HL-60 (cell line): Measurements from ENCODE around the gene FNDC10.

Source experiments
- DNase-seq, 2 experiments: peaks; one replicate each; pipeline ENCODE4 v3.0.0-alpha.2; 2010 to 2020; ENCODE audit warnings: low read depth in 1 of 2, low spot score in 1 of 2
- H3K27ac ChIP-seq: fragments of 250-450 bp; sonication (Bioruptor Pico); replicated peaks from 2 replicates; pipeline ENCODE4 v1.5.1; 2020; ENCODE audit warnings: mild to moderate bottlenecking, moderate library complexity
- H3K27me3 ChIP-seq: fragments of 250-450 bp; sonication (Bioruptor Pico); 2 replicates; pipeline ENCODE4 v1.5.1; 2021; ENCODE audit warnings: mild to moderate bottlenecking, moderate library complexity; ENCODE audit not compliant: insufficient read depth, poor library complexity, severe bottlenecking
- H3K4me3 ChIP-seq: replicated peaks from 2 replicates; pipeline ENCODE4 v1.5.1; 2011; ENCODE audit warnings: mild to moderate bottlenecking, control low read depth, low read length; ENCODE audit not compliant: insufficient read depth
- CTCF ChIP-seq: IDR thresholded peaks from one replicate; pipeline ENCODE4 v1.5.1; 2011; ENCODE audit warnings: low read length, control low read depth, inconsistent platforms; ENCODE audit not compliant: insufficient read depth
- GABPA ChIP-seq: IDR thresholded peaks from 2 replicates; pipeline ENCODE4 v1.6.1; 2012; ENCODE audit warnings: low read depth
- POLR2AphosphoS5 ChIP-seq: IDR thresholded peaks from 2 replicates; pipeline ENCODE4 v1.6.1; 2012; ENCODE audit warnings: low read depth
- REST ChIP-seq: IDR thresholded peaks from 2 replicates; pipeline ENCODE4 v1.6.1; 2012; ENCODE audit warnings: low read depth; ENCODE audit not compliant: insufficient replicate concordance
- SPI1 ChIP-seq: IDR thresholded peaks from 2 replicates; pipeline ENCODE4 v1.6.1; 2012; ENCODE audit warnings: low read depth, mild to moderate bottlenecking, borderline replicate concordance

FNDC10 gene

GRCh38 chr1:1562556-1563195, 37.3 kb downstream of the FNDC10 start:
- H3K4me3 ChIP-seq: no peak overlapping the region
- no peak for DNase-seq
- no peaks in the 10 kb centered on the region for H3K27me3 ChIP-seq
- H3K27ac ChIP-seq: no peak overlapping the region
- TF ChIP-seq SPI1: no peak

- TF ChIP-seq SPI1 (no peak), GABPA (no peak), POLR2AphosphoS5 (no peak; the same call in none of the 2 replicates), REST (no peak), CTCF (no peak)
- H3K27me3 ChIP-seq: no peaks in the 10 kb centered on the region
- DNase-seq: no peak
- no peak overlapping the region for H3K4me3 ChIP-seq
- H3K27ac ChIP-seq: no peak overlapping the region
These were observed 38.0 kb downstream of the FNDC10 start for GRCh38 chr1:1561801-1562470.

GRCh38 chr1:1560178-1560577, 39.8 kb downstream of the FNDC10 start:
- TF ChIP-seq GABPA: no peak
- 0 out of 2 replicates have a peak, but pooled peaks have one; percentile 17 for TF ChIP-seq POLR2AphosphoS5
- Histone ChIP-seq H3K27ac (no peak overlapping the region), H3K27me3 (no peaks in the 10 kb centered on the region), H3K4me3 (no peak overlapping the region)
- no peak for DNase-seq

GRCh38 chr1:1559066-1559465, 40.9 kb downstream of the FNDC10 start:
- TF ChIP-seq REST (no peak), CTCF (no peak), SPI1 (no peak), POLR2AphosphoS5 (no peak), GABPA (no peak)
- DNase-seq: no peak
- H3K27me3 ChIP-seq: no peaks in the 10 kb centered on the region
- H3K27ac ChIP-seq: no peak overlapping the region
- H3K4me3 ChIP-seq: no peak overlapping the region
